Prostate gland (tissue), 2 donors: ENCODE data around the gene HAO2.

ENCODE experiments used
- POLR2AphosphoS5 ChIP-seq: sonication (generic); formaldehyde crosslinking; IDR thresholded peaks from one replicate; pipeline ENCODE4 v1.6.1; 2017; ENCODE audit warnings: antibody characterized with exemption
- TF ChIP-seq, protein P1 (sequence below), 4 experiments: fragments of 200-600 bp in 2 of 4; fragments of 450-650 bp in 2 of 4; sonication (generic) in 2 of 4; IDR thresholded peaks; 1 replicate in 3 of 4; 2 replicates in 1 of 4; pipeline ENCODE4 v1.5.1; 2016 to 2019; ENCODE audit warnings: antibody characterized with exemption in 4 of 4, mild to moderate bottlenecking in 2 of 4, moderate library complexity in 2 of 4

- TF ChIP-seq, protein P1, sequence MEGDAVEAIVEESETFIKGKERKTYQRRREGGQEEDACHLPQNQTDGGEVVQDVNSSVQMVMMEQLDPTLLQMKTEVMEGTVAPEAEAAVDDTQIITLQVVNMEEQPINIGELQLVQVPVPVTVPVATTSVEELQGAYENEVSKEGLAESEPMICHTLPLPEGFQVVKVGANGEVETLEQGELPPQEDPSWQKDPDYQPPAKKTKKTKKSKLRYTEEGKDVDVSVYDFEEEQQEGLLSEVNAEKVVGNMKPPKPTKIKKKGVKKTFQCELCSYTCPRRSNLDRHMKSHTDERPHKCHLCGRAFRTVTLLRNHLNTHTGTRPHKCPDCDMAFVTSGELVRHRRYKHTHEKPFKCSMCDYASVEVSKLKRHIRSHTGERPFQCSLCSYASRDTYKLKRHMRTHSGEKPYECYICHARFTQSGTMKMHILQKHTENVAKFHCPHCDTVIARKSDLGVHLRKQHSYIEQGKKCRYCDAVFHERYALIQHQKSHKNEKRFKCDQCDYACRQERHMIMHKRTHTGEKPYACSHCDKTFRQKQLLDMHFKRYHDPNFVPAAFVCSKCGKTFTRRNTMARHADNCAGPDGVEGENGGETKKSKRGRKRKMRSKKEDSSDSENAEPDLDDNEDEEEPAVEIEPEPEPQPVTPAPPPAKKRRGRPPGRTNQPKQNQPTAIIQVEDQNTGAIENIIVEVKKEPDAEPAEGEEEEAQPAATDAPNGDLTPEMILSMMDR (IDR thresholded peaks at IDR 0.05): no peak
- no peak for TF ChIP-seq POLR2AphosphoS5
These were observed 30.6 kb upstream of the HAO2 start for GRCh38 chr1:119338004-119338403.
